HL-60 (cell line): ENCODE results near the gene SF3B4.

Experiments
- DNase-seq, 2 experiments: peaks; one replicate each; pipeline ENCODE4 v3.0.0-alpha.2; 2010 to 2020; ENCODE audit warnings: low read depth in 1 of 2, low spot score in 1 of 2
- H3K27ac ChIP-seq: fragments of 250-450 bp; sonication (Bioruptor Pico); replicated peaks from 2 replicates; pipeline ENCODE4 v1.5.1; 2020; ENCODE audit warnings: mild to moderate bottlenecking, moderate library complexity
- H3K27me3 ChIP-seq: fragments of 250-450 bp; sonication (Bioruptor Pico); 2 replicates; pipeline ENCODE4 v1.5.1; 2021; ENCODE audit warnings: mild to moderate bottlenecking, moderate library complexity; ENCODE audit not compliant: insufficient read depth, poor library complexity, severe bottlenecking
- H3K4me3 ChIP-seq: replicated peaks from 2 replicates; pipeline ENCODE4 v1.5.1; 2011; ENCODE audit warnings: mild to moderate bottlenecking, control low read depth, low read length; ENCODE audit not compliant: insufficient read depth
- CTCF ChIP-seq: IDR thresholded peaks from one replicate; pipeline ENCODE4 v1.5.1; 2011; ENCODE audit warnings: low read length, control low read depth, inconsistent platforms; ENCODE audit not compliant: insufficient read depth
- GABPA ChIP-seq: IDR thresholded peaks from 2 replicates; pipeline ENCODE4 v1.6.1; 2012; ENCODE audit warnings: low read depth
- POLR2AphosphoS5 ChIP-seq: IDR thresholded peaks from 2 replicates; pipeline ENCODE4 v1.6.1; 2012; ENCODE audit warnings: low read depth
- SPI1 ChIP-seq: IDR thresholded peaks from 2 replicates; pipeline ENCODE4 v1.6.1; 2012; ENCODE audit warnings: low read depth, mild to moderate bottlenecking, borderline replicate concordance
- TF ChIP-seq, protein P1 (sequence below): IDR thresholded peaks from 2 replicates; pipeline ENCODE4 v1.6.1; 2012; ENCODE audit warnings: low read depth; ENCODE audit not compliant: insufficient replicate concordance

Gene SF3B4

GRCh38 chr1:149899460-149900284, 27.9 kb downstream of the SF3B4 start, which contains the start of gene BOLA1:
BOLA1 (plus strand) TSS chr1:149899568; CDS start chr1:149900060, 492 bp downstream.
- H3K4me3 ChIP-seq = peak within 1 kb of the TSS; percentile 48
- H3K27me3 ChIP-seq = no peaks in the 10 kb centered on the region
- peak; percentile 78 to 88 for DNase-seq
- peak within 1 kb of the TSS; percentile 55 for H3K27ac ChIP-seq
- TF ChIP-seq POLR2AphosphoS5 = peak; percentile 56
- no peak for TF ChIP-seq CTCF

DNA sequence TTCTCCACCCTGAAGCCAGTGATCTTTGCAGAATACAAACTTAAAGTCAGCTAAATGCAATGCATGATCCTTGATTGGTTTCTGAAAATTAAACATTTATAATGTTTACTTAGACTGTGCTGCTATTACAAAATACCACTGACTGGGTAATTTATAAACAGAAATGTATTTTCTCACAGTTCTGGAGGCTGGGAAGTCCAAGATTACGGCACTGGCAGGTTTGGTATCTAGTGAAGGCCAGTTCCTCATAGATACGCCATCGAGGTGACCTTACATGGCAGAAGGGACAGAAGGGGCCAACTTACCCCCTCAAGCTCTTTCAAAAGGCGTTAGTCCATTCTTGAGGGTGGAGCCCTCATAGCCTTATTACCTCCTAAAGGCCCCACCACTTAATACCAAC, 31.0 kb downstream of the SF3B4 start:
- Histone ChIP-seq H3K27ac (no peak overlapping the region), H3K4me3 (no peak overlapping the region), H3K27me3 (no peaks in the 10 kb centered on the region)
- no peak for DNase-seq
- TF ChIP-seq POLR2AphosphoS5 = no peak
- TF ChIP-seq, protein P1, sequence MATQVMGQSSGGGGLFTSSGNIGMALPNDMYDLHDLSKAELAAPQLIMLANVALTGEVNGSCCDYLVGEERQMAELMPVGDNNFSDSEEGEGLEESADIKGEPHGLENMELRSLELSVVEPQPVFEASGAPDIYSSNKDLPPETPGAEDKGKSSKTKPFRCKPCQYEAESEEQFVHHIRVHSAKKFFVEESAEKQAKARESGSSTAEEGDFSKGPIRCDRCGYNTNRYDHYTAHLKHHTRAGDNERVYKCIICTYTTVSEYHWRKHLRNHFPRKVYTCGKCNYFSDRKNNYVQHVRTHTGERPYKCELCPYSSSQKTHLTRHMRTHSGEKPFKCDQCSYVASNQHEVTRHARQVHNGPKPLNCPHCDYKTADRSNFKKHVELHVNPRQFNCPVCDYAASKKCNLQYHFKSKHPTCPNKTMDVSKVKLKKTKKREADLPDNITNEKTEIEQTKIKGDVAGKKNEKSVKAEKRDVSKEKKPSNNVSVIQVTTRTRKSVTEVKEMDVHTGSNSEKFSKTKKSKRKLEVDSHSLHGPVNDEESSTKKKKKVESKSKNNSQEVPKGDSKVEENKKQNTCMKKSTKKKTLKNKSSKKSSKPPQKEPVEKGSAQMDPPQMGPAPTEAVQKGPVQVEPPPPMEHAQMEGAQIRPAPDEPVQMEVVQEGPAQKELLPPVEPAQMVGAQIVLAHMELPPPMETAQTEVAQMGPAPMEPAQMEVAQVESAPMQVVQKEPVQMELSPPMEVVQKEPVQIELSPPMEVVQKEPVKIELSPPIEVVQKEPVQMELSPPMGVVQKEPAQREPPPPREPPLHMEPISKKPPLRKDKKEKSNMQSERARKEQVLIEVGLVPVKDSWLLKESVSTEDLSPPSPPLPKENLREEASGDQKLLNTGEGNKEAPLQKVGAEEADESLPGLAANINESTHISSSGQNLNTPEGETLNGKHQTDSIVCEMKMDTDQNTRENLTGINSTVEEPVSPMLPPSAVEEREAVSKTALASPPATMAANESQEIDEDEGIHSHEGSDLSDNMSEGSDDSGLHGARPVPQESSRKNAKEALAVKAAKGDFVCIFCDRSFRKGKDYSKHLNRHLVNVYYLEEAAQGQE = no peak
- TF ChIP-seq SPI1 = no peak
- no peak for TF ChIP-seq CTCF
- no peak for TF ChIP-seq GABPA

DNA sequence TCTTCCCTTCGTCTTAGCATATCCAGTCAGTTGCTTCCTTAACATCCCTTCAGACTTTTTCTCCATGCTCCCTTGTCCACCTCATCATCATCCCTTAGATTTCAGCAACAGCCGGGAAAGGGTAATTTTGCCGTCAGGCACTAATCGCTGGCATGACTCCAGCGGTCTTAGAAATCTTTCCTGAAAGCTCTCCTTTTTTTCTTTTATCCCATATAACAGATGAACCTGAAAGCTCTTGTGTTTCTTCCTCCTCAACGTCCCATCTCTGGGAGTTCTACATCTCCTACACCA, 38.7 kb downstream of the SF3B4 start:
- Histone ChIP-seq H3K27me3 (no peaks in the 10 kb centered on the region), H3K4me3 (peak overlapping the region; percentile 36), H3K27ac (peak overlapping the region; percentile 98)
- TF ChIP-seq GABPA = no peak
- no peak for TF ChIP-seq SPI1
- TF ChIP-seq CTCF = no peak
- TF ChIP-seq POLR2AphosphoS5 = no peak
- TF ChIP-seq, protein P1 = no peak
- DNase-seq = no peak
